ENCODE measurements around the gene CCDC24.

CCDC24 gene

DNA sequence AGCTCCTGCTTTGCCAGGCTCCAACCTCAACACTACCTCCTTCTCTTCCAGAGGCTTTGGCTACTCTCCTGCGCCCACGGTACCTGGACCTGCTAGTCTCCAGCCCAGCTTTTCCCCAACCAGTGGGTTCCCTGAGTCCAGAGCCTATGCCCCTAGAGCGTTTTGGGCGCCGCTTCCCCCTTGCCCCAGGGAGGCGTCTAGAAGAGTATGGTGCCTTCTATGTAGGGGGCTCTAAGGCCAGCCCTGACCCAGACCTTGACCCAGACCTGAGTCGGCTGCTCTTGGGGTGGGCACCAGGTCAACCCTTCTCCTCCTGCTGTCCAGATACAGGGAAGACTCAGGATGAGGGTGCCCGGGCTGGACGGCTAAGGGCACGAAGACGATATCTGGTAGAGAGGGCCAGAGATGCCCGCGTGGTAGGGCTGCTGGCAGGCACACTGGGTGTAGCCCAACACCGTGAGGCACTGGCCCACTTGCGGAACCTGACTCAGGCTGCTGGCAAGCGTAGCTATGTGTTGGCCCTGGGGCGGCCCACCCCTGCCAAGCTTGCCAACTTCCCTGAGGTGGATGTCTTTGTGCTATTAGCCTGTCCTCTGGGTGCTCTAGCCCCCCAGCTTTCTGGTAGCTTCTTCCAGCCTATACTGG lies 19.9 kb upstream of the CCDC24 start:
- TF ChIP-seq, protein P1, sequence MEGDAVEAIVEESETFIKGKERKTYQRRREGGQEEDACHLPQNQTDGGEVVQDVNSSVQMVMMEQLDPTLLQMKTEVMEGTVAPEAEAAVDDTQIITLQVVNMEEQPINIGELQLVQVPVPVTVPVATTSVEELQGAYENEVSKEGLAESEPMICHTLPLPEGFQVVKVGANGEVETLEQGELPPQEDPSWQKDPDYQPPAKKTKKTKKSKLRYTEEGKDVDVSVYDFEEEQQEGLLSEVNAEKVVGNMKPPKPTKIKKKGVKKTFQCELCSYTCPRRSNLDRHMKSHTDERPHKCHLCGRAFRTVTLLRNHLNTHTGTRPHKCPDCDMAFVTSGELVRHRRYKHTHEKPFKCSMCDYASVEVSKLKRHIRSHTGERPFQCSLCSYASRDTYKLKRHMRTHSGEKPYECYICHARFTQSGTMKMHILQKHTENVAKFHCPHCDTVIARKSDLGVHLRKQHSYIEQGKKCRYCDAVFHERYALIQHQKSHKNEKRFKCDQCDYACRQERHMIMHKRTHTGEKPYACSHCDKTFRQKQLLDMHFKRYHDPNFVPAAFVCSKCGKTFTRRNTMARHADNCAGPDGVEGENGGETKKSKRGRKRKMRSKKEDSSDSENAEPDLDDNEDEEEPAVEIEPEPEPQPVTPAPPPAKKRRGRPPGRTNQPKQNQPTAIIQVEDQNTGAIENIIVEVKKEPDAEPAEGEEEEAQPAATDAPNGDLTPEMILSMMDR (IDR thresholded peaks at IDR 0.05), result no peak
- no peak for DNase-seq (ENCODE audit: low spot score)
- no peak overlapping the region for H3K4me3 ChIP-seq
- no peak overlapping the region for H3K27ac ChIP-seq

DNA sequence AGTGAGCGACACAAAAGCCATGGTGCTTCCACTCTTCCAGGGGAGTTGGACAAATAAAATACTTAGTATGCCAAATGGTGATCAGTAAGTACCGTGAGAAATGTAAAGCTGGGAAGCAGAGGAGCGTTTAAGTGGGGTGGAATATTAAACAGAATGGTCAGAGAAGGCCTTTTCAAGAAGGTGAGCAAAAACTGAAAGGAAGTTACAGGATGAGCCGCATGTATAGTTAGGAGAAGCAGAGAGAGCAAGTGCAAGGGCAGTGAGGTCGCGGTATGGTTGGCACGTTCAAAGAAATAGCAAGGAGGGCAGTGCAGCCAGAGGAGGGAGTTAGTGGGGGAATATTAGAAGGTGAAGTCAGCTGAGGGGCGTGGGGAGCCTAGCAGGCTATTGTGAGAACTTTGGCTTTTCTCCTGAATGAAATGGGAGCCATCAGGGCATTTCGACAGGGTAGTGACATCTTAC lies 17.4 kb upstream of the CCDC24 start:
- peak overlapping the region; percentile 95 for H3K4me3 ChIP-seq
- TF ChIP-seq, protein P1 (IDR thresholded peaks at IDR 0.05), result no peak
- peak overlapping the region; percentile 84 to 94 for H3K27ac ChIP-seq
- DNase-seq (ENCODE audit: low spot score), result no peak

DNA sequence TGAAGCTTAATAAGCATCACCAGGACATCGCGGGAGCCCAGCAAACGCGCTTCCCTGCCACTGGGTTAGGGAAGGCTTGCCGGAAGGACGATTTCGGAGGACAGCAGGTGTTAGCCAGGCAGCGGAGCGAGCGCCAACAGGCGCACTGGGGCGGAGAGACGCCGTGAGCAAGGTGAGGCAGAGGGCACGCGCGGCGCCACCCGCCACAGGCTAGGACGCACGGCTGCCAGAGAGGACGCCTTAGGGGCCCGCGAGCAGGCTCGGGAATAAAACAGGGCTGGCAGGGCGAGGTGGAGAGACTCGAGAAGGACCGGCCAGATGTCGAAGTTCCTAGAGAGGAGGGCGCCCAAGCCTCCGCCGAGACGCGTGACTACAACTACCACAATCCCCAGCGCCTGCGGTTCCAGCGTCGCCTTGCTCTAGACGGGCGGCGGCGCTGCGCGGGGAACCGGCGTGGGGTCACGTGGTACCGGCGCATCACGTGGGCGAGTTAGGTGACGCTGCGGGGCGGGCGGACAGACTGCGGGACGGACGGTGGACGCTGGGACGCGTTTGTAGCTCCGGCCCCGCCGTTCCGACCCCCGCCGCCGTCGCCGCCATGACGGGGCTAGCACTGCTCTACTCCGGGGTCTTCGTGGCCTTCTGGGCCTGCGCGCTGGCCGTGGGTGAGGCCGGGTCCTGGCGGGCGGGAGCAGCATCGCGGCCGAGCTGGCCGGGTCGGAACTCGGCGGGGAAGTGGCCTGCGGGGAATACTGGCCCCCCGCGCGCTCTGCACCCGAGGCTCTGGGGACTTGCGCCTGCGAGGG lies 16.8 kb upstream of the CCDC24 start, which contains the start of gene ATP6V0B:
Gene ATP6V0B (plus strand): TSS at position 518 of the 806 bp plus-strand sequence. CDS start 81 bp downstream, at position 599.
- TF ChIP-seq, protein P1 (IDR thresholded peaks at IDR 0.05), result no peak
- Histone ChIP-seq H3K27ac (peak within 1 kb of the TSS; percentile 84 to 94), H3K4me3 (peak within 1 kb of the TSS; percentile 95)
- peak; percentile 96 for DNase-seq (ENCODE audit: low spot score)

DNA sequence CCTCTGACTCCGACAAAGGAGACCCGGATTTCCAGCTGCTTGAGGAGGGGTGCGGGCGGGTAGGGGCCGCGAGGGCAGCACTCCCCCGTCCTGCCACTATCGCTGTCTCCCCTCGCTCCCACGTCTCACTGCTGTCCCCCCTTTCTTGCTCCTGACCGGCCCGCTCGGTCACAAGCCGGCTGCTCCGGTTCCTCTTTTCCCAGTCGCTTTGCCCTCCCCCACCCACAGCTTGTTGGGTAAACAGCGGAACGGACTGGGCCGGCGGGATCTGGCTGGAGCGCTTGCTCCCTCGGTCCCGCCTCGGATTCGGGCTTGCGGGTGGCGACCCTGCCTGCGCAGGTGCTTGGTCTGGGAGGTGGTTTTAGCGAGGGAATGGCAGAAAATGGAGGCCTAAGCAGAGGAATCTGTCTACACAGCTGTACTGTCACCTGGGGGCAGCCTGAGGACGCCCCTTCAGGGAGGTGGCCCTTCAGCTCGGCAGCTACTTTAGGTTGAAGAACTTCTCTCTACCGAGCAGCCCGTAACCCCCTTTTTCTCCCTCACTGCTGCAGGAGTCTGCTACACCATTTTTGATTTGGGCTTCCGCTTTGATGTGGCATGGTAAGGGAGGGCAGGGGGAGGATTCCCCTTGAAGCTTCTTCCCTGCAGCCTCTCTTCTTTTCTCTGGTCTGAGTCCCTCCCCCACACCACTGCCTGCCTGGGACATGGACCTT lies 16.0 kb upstream of the CCDC24 start:
- DNase-seq (ENCODE audit: low spot score), result peak; percentile 85
- peak overlapping the region; percentile 95 for H3K4me3 ChIP-seq
- peak overlapping the region; percentile 84 to 94 for H3K27ac ChIP-seq
- TF ChIP-seq, protein P1 (IDR thresholded peaks at IDR 0.05), result no peak

DNA sequence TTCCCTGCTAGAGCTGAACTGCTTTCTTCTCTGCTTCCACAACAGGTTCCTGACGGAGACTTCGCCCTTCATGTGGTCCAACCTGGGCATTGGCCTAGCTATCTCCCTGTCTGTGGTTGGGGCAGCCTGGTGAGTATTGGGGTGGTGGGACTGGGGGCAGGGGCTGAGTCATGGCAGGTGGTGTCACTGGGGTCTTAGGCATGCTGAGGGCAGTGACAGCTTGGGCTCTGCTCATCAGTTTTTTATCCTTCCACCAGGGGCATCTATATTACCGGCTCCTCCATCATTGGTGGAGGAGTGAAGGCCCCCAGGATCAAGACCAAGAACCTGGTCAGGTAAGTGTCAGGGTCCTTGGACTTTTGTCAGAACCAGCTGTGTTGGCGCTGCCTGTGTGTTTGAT lies 15.4 kb upstream of the CCDC24 start:
- peak overlapping the region; percentile 95 for H3K4me3 ChIP-seq
- H3K27ac ChIP-seq, result peak overlapping the region in 1 of 2 donors; percentile 84
- TF ChIP-seq, protein P1 (IDR thresholded peaks at IDR 0.05), result no peak
- no peak for DNase-seq (ENCODE audit: low spot score)

DNA sequence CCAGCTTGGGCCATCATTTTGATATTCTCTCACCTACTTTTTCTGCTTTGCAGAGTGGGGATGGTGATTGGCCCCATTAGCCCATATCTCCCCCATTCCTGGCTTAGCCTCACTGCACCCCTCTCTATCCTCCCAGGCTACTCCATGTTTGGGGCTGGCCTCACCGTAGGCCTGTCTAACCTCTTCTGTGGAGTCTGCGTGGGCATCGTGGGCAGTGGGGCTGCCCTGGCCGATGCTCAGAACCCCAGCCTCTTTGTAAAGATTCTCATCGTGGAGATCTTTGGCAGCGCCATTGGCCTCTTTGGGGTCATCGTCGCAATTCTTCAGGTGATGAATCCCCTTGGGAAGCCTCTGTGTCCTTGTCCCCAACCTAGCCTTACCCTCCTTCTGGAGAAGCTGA lies 14.5 kb upstream of the CCDC24 start:
- peak overlapping the region; percentile 95 for H3K4me3 ChIP-seq
- TF ChIP-seq, protein P1 (IDR thresholded peaks at IDR 0.05), result no peak
- no peak overlapping the region for H3K27ac ChIP-seq
- DNase-seq (ENCODE audit: low spot score), result no peak
